GM19035 (cell line): Measurements from ENCODE around the gene WASF2.

Experiments used
- ATAC-seq: cut with Tn5 transposase; IDR thresholded peaks from one replicate; pipeline ENCODE4 v1.9.1; 2021; ENCODE audit not compliant: unreplicated experiment

The WASF2 gene

GRCh38 chr1:27522432-27523336 lies 32.7 kb upstream of the WASF2 start:
- no peak for ATAC-seq

- ATAC-seq, result no peak
Measured at GRCh38 chr1:27521861-27522431, 32.0 kb upstream of the WASF2 start.

- no peak for ATAC-seq
Measured at GRCh38 chr1:27521336-27521831, 31.4 kb upstream of the WASF2 start.

GRCh38 chr1:27520651-27521050 lies 30.7 kb upstream of the WASF2 start:
- ATAC-seq, result no peak

GRCh38 chr1:27519331-27520258 lies 29.6 kb upstream of the WASF2 start:
- ATAC-seq, result no peak

- no peak for ATAC-seq
Measured at GRCh38 chr1:27518808-27519207, 28.8 kb upstream of the WASF2 start.

- no peak for ATAC-seq
Measured at GRCh38 chr1:27517907-27518718, 28.1 kb upstream of the WASF2 start.

GRCh38 chr1:27517301-27517700 lies 27.3 kb upstream of the WASF2 start:
- ATAC-seq, result no peak

- ATAC-seq, result no peak
Measured at GRCh38 chr1:27515626-27516025, 25.7 kb upstream of the WASF2 start.

GRCh38 chr1:27513958-27514357 lies 24.0 kb upstream of the WASF2 start:
- no peak for ATAC-seq

- ATAC-seq, result no peak
Measured at GRCh38 chr1:27513528-27513927, 23.6 kb upstream of the WASF2 start.

- ATAC-seq, result no peak
Measured at GRCh38 chr1:27509127-27510080, 19.4 kb upstream of the WASF2 start.

GRCh38 chr1:27507960-27508665 lies 18.1 kb upstream of the WASF2 start:
- ATAC-seq, result no peak

GRCh38 chr1:27506703-27507102 lies 16.7 kb upstream of the WASF2 start:
- no peak for ATAC-seq

- no peak for ATAC-seq
Measured at GRCh38 chr1:27505420-27505680, 15.4 kb upstream of the WASF2 start.

GRCh38 chr1:27504588-27505419 lies 14.8 kb upstream of the WASF2 start:
- ATAC-seq, result no peak

- ATAC-seq, result no peak
Measured at GRCh38 chr1:27503844-27504587, 14.0 kb upstream of the WASF2 start.
